ENCODE measurements around the gene DDR2.

The DDR2 gene

GRCh38 chr1:162835157-162835899 is 203.1 kb downstream of the DDR2 start:
- no peak for DNase-seq (ENCODE audit: low read depth in 2 of 2)

Measured in stimulated activated CD8-positive, alpha-beta memory T cell treated with anti-CD3 and anti-CD28 coated beads, Interleukin-7, amount 100 ng/mL, for 4 hours (primary cell).